ENCODE measurements around the gene ZCCHC24. TPM values are rescaled to one million over a fixed set of nuclear protein-coding genes. Genes with fewer than 3 reads are reported as not detected.
A peak's percentile ranks its signal among the peaks of the same experiment; 100 is the strongest.
"Not testable (repeated sequence)": the region's sequence is repeated elsewhere in the genome, so short reads cannot be mapped to it uniquely, and the experiment has no call there.

ZCCHC24 gene
- total and polyA plus RNA-seq, 2 experiments from 2014 or later: 58.0 to 65.4 TPM

DNA sequence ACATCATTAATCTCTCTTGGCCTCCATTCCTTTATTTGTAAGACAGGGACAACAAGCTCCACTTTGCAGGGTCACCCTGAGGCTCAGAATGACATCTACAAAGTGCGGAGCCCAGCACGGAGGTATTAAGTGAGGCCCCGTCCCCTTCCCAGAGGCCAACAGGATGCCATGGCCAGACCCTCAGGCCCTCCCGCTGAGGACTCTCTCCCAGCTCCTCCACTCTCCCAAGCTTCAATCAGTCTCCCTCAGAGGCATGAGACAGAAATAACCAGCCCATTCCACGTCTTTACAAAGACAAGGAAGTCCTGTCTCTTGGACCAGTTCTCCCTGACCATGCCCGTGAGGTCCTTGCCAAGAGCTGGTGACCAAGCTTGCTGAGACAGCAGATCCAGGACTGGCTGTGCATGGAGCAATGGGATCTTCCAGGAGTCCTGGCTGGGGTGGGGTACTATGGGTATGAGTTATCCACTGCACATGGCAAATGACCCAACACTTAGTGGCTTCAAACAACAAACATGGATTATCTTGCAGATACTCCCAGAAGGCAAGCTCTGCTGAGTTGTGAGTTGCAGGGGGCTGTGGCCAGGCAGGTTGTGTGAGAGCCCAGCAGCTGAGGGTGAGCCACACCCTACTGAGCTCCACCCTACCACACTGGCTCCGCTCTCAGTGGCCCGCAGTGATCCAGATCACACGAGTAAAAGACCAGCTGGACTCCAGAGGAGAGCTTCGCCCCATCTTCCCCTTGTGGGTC is 102.4 kb downstream of the ZCCHC24 start:
- Histone ChIP-seq H3K27ac (no peak overlapping the region), H3K36me3 (no peaks in the 10 kb centered on the region), H3K4me3 (no peak overlapping the region), H3K9me3 (ENCODE audit: low read depth) (no peaks in the 10 kb centered on the region), H3K27me3 (no peaks in the 10 kb centered on the region), H3K4me1 (ENCODE audit: low read depth) (peaks cover 31% of the 10 kb centered on the region)
- TF ChIP-seq, protein P1, sequence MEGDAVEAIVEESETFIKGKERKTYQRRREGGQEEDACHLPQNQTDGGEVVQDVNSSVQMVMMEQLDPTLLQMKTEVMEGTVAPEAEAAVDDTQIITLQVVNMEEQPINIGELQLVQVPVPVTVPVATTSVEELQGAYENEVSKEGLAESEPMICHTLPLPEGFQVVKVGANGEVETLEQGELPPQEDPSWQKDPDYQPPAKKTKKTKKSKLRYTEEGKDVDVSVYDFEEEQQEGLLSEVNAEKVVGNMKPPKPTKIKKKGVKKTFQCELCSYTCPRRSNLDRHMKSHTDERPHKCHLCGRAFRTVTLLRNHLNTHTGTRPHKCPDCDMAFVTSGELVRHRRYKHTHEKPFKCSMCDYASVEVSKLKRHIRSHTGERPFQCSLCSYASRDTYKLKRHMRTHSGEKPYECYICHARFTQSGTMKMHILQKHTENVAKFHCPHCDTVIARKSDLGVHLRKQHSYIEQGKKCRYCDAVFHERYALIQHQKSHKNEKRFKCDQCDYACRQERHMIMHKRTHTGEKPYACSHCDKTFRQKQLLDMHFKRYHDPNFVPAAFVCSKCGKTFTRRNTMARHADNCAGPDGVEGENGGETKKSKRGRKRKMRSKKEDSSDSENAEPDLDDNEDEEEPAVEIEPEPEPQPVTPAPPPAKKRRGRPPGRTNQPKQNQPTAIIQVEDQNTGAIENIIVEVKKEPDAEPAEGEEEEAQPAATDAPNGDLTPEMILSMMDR (IDR thresholded peaks at IDR 0.05; ENCODE audit: low read depth, low read length): no peak
- DNase-seq (ENCODE audit: low read depth in 1 of 2, low spot score in 1 of 2): peak in 1 of 2 donors; percentile 21

GRCh38 chr10:79342295-79342761 is 103.1 kb downstream of the ZCCHC24 start:
- H3K27ac ChIP-seq: no peak overlapping the region
- H3K27me3 ChIP-seq: no peaks in the 10 kb centered on the region
- peaks cover 29% of the 10 kb centered on the region for H3K4me1 ChIP-seq (ENCODE audit: low read depth)
- no peak overlapping the region for H3K4me3 ChIP-seq
- DNase-seq (ENCODE audit: low read depth in 1 of 2, low spot score in 1 of 2): no peak
- no peaks in the 10 kb centered on the region for H3K36me3 ChIP-seq
- H3K9me3 ChIP-seq (ENCODE audit: low read depth): no peaks in the 10 kb centered on the region
- TF ChIP-seq, protein P1 (IDR thresholded peaks at IDR 0.05; ENCODE audit: low read depth, low read length): no peak

- Histone ChIP-seq H3K4me1 (ENCODE audit: low read depth) (peaks cover 23% of the 10 kb centered on the region), H3K4me3 (no peak overlapping the region), H3K27me3 (no peaks in the 10 kb centered on the region), H3K27ac (no peak overlapping the region), H3K36me3 (no peaks in the 10 kb centered on the region), H3K9me3 (ENCODE audit: low read depth) (no peaks in the 10 kb centered on the region)
- DNase-seq (ENCODE audit: low read depth in 1 of 2, low spot score in 1 of 2): no peak
- TF ChIP-seq, protein P1 (IDR thresholded peaks at IDR 0.05; ENCODE audit: low read depth, low read length): no peak
These were observed 104.7 kb downstream of the ZCCHC24 start for GRCh38 chr10:79340646-79341244.

DNA sequence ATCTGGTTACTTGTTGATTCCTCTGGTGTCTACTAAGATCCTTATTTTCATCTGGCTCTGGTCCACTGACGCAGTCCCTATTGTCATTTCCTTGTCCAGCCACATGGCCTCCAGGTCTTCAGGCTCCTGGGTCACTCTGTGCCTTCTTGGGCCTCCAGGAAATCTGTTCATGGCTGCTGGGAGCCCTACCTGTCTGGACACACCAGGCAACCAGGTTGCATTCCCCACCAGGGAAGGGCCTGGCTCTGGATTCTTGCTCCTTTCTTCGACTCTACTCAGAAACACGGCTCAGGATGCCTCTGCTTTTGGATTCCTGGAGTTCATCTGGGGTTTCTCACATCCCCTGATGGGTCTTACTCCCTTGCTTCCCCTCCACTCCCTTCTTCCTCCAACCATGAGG is 106.2 kb downstream of the ZCCHC24 start:
- Histone ChIP-seq H3K36me3 (no peaks in the 10 kb centered on the region), H3K4me1 (ENCODE audit: low read depth) (peaks cover 10% of the 10 kb centered on the region), H3K27ac (no peak overlapping the region), H3K9me3 (ENCODE audit: low read depth) (no peaks in the 10 kb centered on the region), H3K27me3 (no peaks in the 10 kb centered on the region), H3K4me3 (no peak overlapping the region)
- DNase-seq (ENCODE audit: low read depth in 1 of 2, low spot score in 1 of 2): no peak
- TF ChIP-seq, protein P1 (IDR thresholded peaks at IDR 0.05; ENCODE audit: low read depth, low read length): no peak

GRCh38 chr10:79337783-79338469 is 107.5 kb downstream of the ZCCHC24 start:
- H3K4me1 ChIP-seq (ENCODE audit: low read depth); DNase-seq (ENCODE audit: low read depth in 1 of 2, low spot score in 1 of 2); H3K27ac ChIP-seq; H3K36me3 ChIP-seq; H3K27me3 ChIP-seq; H3K4me3 ChIP-seq; H3K9me3 ChIP-seq (ENCODE audit: low read depth): not testable (repeated sequence)

DNA sequence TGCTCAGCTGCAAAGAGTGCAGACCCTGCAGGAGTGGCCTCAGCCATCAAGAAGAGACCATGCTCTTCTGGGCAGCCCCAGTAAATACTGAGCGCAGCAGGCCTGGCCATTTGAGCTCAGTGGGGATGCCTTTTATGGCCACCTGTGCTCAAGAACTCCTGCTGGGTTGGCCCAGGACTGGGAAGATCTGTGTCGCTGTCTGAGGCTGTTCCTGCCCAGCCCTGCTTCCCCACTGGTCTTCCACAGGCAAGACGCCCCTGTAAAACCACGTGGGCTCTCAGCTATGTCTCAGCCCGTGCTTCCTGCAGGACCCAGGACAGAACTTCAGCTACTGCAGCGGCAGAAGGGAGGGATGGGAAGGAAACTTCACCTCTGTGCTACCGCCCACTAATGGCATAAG is 108.7 kb downstream of the ZCCHC24 start:
- no peak overlapping the region for H3K4me3 ChIP-seq
- TF ChIP-seq, protein P1 (IDR thresholded peaks at IDR 0.05; ENCODE audit: low read depth, low read length): no peak
- no peaks in the 10 kb centered on the region for H3K4me1 ChIP-seq (ENCODE audit: low read depth)
- no peak for DNase-seq (ENCODE audit: low read depth in 1 of 2, low spot score in 1 of 2)
- no peaks in the 10 kb centered on the region for H3K27me3 ChIP-seq
- no peaks in the 10 kb centered on the region for H3K9me3 ChIP-seq (ENCODE audit: low read depth)
- H3K27ac ChIP-seq: no peak overlapping the region
- H3K36me3 ChIP-seq: no peaks in the 10 kb centered on the region

Measured in cardiac muscle cell (in vitro differentiated cells and primary cell).